Measurements from ENCODE around the gene LRRC27.

Gene LRRC27

DNA sequence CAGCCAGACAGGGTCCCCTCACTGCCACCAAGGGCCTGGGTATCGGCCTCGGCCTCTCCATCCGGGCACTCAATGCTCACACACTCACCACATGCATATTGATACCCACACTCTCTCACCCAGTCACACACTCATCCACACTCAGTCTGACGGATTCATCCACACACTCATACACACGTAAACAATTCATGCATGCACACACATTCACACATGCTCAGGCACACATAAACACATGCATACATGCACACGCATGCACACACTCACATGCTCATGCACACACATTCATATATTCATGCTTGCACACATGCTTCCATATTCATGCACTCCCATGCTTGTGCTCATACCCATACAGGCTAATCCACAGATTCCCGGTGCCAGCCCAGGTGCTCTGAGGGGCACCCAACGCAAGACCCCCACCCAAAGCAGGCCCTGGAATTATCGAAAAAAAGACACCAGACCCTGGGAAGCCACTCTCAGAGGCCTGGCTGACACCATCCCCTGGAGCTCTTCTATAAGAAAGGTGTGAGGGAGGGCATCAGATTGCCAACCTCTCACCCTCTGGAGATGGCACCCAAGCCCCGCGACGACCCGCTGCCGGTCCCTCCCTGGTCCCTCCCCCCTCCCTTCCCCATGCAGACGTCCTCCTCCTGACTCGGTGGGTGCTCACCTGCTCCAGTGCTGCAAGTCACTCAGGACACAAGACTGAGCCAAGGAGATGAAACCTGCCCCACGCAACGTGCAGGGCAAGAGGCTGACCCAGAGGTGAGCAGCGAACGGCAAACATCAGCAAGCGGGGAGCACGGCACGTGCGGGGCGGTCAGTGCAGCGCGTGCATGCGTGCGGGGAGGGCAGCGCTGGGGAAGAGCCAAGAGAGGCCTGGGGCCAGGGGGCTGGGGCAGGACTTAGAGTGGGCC is 39.4 kb upstream of the LRRC27 start:
- H2AFZ ChIP-seq (ENCODE audit: low read depth, low read length, severe bottlenecking) = no peak overlapping the region
- no peaks in the 10 kb centered on the region for H3K9me3 ChIP-seq (ENCODE audit: insufficient read depth, low read length)
- H3K4me2 ChIP-seq (ENCODE audit: low read depth, low read length, poor library complexity, severe bottlenecking) = no peak overlapping the region
- H3K9me2 ChIP-seq (replicated peaks; ENCODE audit: insufficient read depth, low read length) = no peaks in the 10 kb centered on the region
- no peaks in the 10 kb centered on the region for H3F3A ChIP-seq (ENCODE audit: insufficient read depth)
- no peaks in the 10 kb centered on the region for H3K27me3 ChIP-seq (ENCODE audit: low read length)
- no peak for TF ChIP-seq EZH2phosphoT487 (conservative IDR thresholded peaks at IDR 0.05; ENCODE audit: low read length)
- TF ChIP-seq, protein P1, sequence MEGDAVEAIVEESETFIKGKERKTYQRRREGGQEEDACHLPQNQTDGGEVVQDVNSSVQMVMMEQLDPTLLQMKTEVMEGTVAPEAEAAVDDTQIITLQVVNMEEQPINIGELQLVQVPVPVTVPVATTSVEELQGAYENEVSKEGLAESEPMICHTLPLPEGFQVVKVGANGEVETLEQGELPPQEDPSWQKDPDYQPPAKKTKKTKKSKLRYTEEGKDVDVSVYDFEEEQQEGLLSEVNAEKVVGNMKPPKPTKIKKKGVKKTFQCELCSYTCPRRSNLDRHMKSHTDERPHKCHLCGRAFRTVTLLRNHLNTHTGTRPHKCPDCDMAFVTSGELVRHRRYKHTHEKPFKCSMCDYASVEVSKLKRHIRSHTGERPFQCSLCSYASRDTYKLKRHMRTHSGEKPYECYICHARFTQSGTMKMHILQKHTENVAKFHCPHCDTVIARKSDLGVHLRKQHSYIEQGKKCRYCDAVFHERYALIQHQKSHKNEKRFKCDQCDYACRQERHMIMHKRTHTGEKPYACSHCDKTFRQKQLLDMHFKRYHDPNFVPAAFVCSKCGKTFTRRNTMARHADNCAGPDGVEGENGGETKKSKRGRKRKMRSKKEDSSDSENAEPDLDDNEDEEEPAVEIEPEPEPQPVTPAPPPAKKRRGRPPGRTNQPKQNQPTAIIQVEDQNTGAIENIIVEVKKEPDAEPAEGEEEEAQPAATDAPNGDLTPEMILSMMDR (IDR thresholded peaks at IDR 0.05; ENCODE audit: insufficient read depth, low read length, poor library complexity, severe bottlenecking) = no peak
- no peaks in the 10 kb centered on the region for H4K20me1 ChIP-seq (ENCODE audit: low read depth, low read length)
- no peak overlapping the region for H3K4me3 ChIP-seq (ENCODE audit: insufficient read depth, low read length, poor library complexity, severe bottlenecking)
- H3K79me2 ChIP-seq (ENCODE audit: insufficient read depth, low read length) = no peaks in the 10 kb centered on the region
- H3K36me3 ChIP-seq (ENCODE audit: low read length) = no peaks in the 10 kb centered on the region
- H3K9ac ChIP-seq (ENCODE audit: low read length) = no peak overlapping the region
- no peak overlapping the region for H3K27ac ChIP-seq (ENCODE audit: low read depth, low read length)

DNA sequence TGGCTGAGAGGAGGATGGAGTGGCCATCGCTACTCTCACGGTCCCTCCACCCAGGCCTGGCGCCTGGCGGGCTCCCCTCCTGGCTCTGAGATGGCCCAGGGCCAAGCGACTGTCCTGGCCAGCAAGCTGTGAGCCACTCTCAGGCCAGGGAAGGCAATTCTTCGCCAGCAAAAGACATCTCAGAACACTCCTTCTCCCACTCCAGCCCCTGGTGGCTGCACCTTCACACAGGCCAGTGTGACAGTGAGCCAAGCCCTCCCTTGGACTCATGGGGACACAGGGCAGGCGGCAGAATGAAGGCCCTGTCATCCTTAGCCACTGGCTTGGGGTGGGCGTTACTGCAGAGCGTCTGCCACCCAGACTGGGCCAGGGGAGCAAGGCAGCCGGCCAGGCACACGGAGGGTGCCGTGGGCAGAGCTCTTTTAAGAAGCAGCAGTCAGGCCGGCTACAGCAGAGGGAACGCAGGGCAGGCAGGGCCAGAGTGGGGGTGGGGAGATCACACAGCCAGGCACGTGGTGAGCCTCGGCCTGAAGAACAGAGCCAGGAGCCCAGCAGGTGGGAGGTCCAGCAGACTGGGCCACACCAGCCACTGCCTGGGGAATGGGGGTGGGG is 38.7 kb upstream of the LRRC27 start:
- Histone ChIP-seq H3K27me3 (ENCODE audit: low read length) (no peaks in the 10 kb centered on the region), H4K20me1 (ENCODE audit: low read depth, low read length) (no peaks in the 10 kb centered on the region), H3K36me3 (ENCODE audit: low read length) (no peaks in the 10 kb centered on the region), H3K9me3 (ENCODE audit: insufficient read depth, low read length) (no peaks in the 10 kb centered on the region), H3F3A (ENCODE audit: insufficient read depth) (no peaks in the 10 kb centered on the region), H2AFZ (ENCODE audit: low read depth, low read length, severe bottlenecking) (no peak overlapping the region), H3K4me2 (ENCODE audit: low read depth, low read length, poor library complexity, severe bottlenecking) (no peak overlapping the region), H3K9me2 (replicated peaks; ENCODE audit: insufficient read depth, low read length) (no peaks in the 10 kb centered on the region), H3K79me2 (ENCODE audit: insufficient read depth, low read length) (no peaks in the 10 kb centered on the region), H3K9ac (ENCODE audit: low read length) (no peak overlapping the region), H3K4me3 (ENCODE audit: insufficient read depth, low read length, poor library complexity, severe bottlenecking) (no peak overlapping the region), H3K27ac (ENCODE audit: low read depth, low read length) (no peak overlapping the region)
- no peak for TF ChIP-seq EZH2phosphoT487 (conservative IDR thresholded peaks at IDR 0.05; ENCODE audit: low read length)
- TF ChIP-seq, protein P1 (IDR thresholded peaks at IDR 0.05; ENCODE audit: insufficient read depth, low read length, poor library complexity, severe bottlenecking) = no peak

DNA sequence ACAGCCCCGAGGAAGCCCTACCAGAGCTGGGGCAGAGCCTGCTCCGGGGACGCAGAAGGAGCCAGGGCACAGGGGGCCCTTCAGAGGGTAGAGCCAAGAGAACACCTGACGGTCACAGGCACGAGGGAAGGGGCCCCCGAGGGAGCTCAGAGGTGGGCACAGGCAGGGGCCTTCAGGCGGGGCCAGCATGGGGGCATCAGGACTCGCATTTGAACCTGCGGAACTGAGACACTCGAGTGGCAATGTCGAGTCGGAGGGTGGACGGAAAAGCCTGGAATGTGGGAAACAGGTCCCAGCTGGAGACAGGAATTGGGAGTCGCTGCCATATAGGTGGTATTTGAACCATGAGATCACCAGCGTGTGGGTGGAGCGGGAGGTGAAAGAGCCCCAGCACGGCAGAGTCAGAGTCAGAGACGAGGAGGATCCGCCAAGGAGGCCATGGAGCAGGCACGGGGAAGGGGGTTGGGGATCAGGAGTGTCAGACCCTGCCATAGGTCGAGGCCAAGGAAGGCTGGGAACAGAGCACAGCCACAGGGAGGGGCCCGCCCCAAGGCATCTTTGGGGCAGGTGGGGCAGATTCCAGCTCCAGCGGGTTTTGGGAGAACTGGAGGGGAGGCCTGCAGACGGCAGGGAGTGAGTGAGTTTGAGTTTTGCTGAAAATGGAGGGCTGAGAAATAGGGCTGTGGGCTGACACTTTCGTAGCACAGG is 38.0 kb upstream of the LRRC27 start:
- no peaks in the 10 kb centered on the region for H3K79me2 ChIP-seq (ENCODE audit: insufficient read depth, low read length)
- H3K4me2 ChIP-seq (ENCODE audit: low read depth, low read length, poor library complexity, severe bottlenecking) = no peak overlapping the region
- no peak overlapping the region for H2AFZ ChIP-seq (ENCODE audit: low read depth, low read length, severe bottlenecking)
- H3K9me3 ChIP-seq (ENCODE audit: insufficient read depth, low read length) = no peaks in the 10 kb centered on the region
- H3K9ac ChIP-seq (ENCODE audit: low read length) = no peak overlapping the region
- no peaks in the 10 kb centered on the region for H4K20me1 ChIP-seq (ENCODE audit: low read depth, low read length)
- H3K36me3 ChIP-seq (ENCODE audit: low read length) = no peaks in the 10 kb centered on the region
- no peak overlapping the region for H3K4me3 ChIP-seq (ENCODE audit: insufficient read depth, low read length, poor library complexity, severe bottlenecking)
- TF ChIP-seq, protein P1 (IDR thresholded peaks at IDR 0.05; ENCODE audit: insufficient read depth, low read length, poor library complexity, severe bottlenecking) = no peak
- no peak for TF ChIP-seq EZH2phosphoT487 (conservative IDR thresholded peaks at IDR 0.05; ENCODE audit: low read length)
- no peak overlapping the region for H3K27ac ChIP-seq (ENCODE audit: low read depth, low read length)
- no peaks in the 10 kb centered on the region for H3K9me2 ChIP-seq (replicated peaks; ENCODE audit: insufficient read depth, low read length)
- no peaks in the 10 kb centered on the region for H3F3A ChIP-seq (ENCODE audit: insufficient read depth)
- no peaks in the 10 kb centered on the region for H3K27me3 ChIP-seq (ENCODE audit: low read length)

All from SU-DHL-6 (cell line).